Cerebellar nuclear complex (tissue), 1 donor: ENCODE measurements around the gene NOD2.

Source experiments
- DNase-seq, 2 experiments: peaks; one replicate each; lab custom pipeline; 2025; lab: John Stamatoyannopoulos, UW

Gene NOD2

GRCh38 chr16:50670476-50670875 lies 22.9 kb upstream of the NOD2 start:
- no peak for DNase-seq

- DNase-seq = no peak
Measured at GRCh38 chr16:50671644-50672260, 21.7 kb upstream of the NOD2 start.

GRCh38 chr16:50673496-50674275 lies 19.7 kb upstream of the NOD2 start:
- DNase-seq = no peak

- no peak for DNase-seq
Measured at GRCh38 chr16:50674831-50675230, 18.6 kb upstream of the NOD2 start.

GRCh38 chr16:50675686-50676610 lies 17.5 kb upstream of the NOD2 start:
- no peak for DNase-seq

- no peak for DNase-seq
Measured at GRCh38 chr16:50676684-50677225, 16.7 kb upstream of the NOD2 start.

GRCh38 chr16:50677351-50677750 lies 16.1 kb upstream of the NOD2 start:
- no peak for DNase-seq

GRCh38 chr16:50678531-50678930 lies 14.9 kb upstream of the NOD2 start:
- DNase-seq = no peak

- DNase-seq = no peak
Measured at GRCh38 chr16:50679266-50679665, 14.1 kb upstream of the NOD2 start.

GRCh38 chr16:50679676-50680555 lies 13.5 kb upstream of the NOD2 start:
- no peak for DNase-seq

- DNase-seq = no peak
Measured at GRCh38 chr16:50680556-50680893, 12.9 kb upstream of the NOD2 start.

GRCh38 chr16:50681021-50681885 lies 12.2 kb upstream of the NOD2 start, which contains the start of gene SNX20:
TSS of gene SNX20 (minus strand) at chr16:50681312. CDS start at chr16:50677526, 3,786 bp downstream.
- no peak for DNase-seq

GRCh38 chr16:50683689-50684374 lies 9.6 kb upstream of the NOD2 start:
- DNase-seq = no peak

GRCh38 chr16:50684823-50685461 lies 8.5 kb upstream of the NOD2 start:
- DNase-seq = no peak

GRCh38 chr16:50685462-50686063 lies 7.8 kb upstream of the NOD2 start:
- no peak for DNase-seq

- DNase-seq = no peak
Measured at GRCh38 chr16:50688083-50688482, 5.3 kb upstream of the NOD2 start.

GRCh38 chr16:50688867-50689266 lies 4.5 kb upstream of the NOD2 start:
- no peak for DNase-seq

GRCh38 chr16:50690177-50690576 lies 3.2 kb upstream of the NOD2 start:
- DNase-seq = no peak

- no peak for DNase-seq
Measured at GRCh38 chr16:50692644-50692998, 785 bp upstream of the NOD2 start.
